ENCODE results near the gene ZNF473. TPM values are rescaled to one million over a fixed set of nuclear protein-coding genes. Genes with fewer than 3 reads are reported as not detected.
A peak's percentile ranks its signal among the peaks of the same experiment; 100 is the strongest.

ZNF473 gene
- total and polyA plus RNA-seq, 2 of the 13 experiments (the other 11 are each of a cell fraction or from before 2014, with no cell fraction given), result 5.8 to 11.9 TPM

- TF ChIP-seq ZBED4 (CRISPR knock-in tag; IDR thresholded peaks at IDR 0.05; ENCODE audit: borderline replicate concordance) (no peak), ZNF44 (CRISPR knock-in tag; IDR thresholded peaks at IDR 0.05) (no peak), ZNF333 (CRISPR knock-in tag; IDR thresholded peaks at IDR 0.05; ENCODE audit: borderline replicate concordance) (no peak)
These were observed 33.2 kb downstream of the ZNF473 start (continued) for GRCh38 chr19:50059045-50059444.

- Histone ChIP-seq H3K36me3 (replicated peaks in 1 of 2; ENCODE audit: control insufficient read depth in 1 of 2, insufficient read depth in 2 of 2, low read length in 2 of 2) (no peaks in the 10 kb centered on the region), H3K9ac (ENCODE audit: insufficient read depth, low read depth, low read length) (no peak overlapping the region), H3K79me2 (ENCODE audit: insufficient read depth, low read length) (no peaks in the 10 kb centered on the region), H3K27me3 (ENCODE audit: control insufficient read depth in 1 of 2, insufficient read depth in 2 of 2, low read length in 2 of 2) (no peaks in the 10 kb centered on the region; a peak in 2 of 5 replicates), H3K4me3 (replicated peaks in 1 of 3; ENCODE audit: insufficient read depth in 1 of 3, low read depth in 2 of 3, low read length in 3 of 3) (peak overlapping the region in 1 of 3 experiments; percentile 32; a peak in 1 of 6 replicates), H2AFZ (ENCODE audit: low read length) (no peak overlapping the region), H3K27ac (ENCODE audit: extremely low read length, insufficient read depth, low read length) (no peak overlapping the region), H4K20me1 (ENCODE audit: insufficient read depth, low read length) (no peaks in the 10 kb centered on the region), H3K4me1 (ENCODE audit: insufficient read depth, low read length) (peaks cover 18% of the 10 kb centered on the region), H3K4me2 (ENCODE audit: low read depth, low read length) (peak overlapping the region; percentile 51), H3K9me3 (ENCODE audit: low read length) (no peaks in the 10 kb centered on the region)
- no peak; the same call in 2 of the 3 replicates for ATAC-seq
- intact Hi-C loops (cut with micrococcal nuclease; ENCODE audit: unreplicated experiment) (no loop called here), in situ Hi-C loops (cut with HindIII; ENCODE audit: extremely low pct_ligation_motif_present, low pct_unique_long_range_greater_than_20kb) (no loop called here)
- peak; percentile 66 for TF ChIP-seq ELF1 (CRISPR knock-in tag; IDR thresholded peaks at IDR 0.05)
- no peak for TF ChIP-seq GABPA (IDR thresholded peaks at IDR 0.05; ENCODE audit: low read depth, low read length)
- peak; percentile 42; the same call in 1 of the 2 replicates for TF ChIP-seq GABPA (CRISPR knock-in tag; IDR thresholded peaks at IDR 0.05; ENCODE audit: low read depth)
- no peak for TF ChIP-seq NFYC (CRISPR knock-in tag; IDR thresholded peaks at IDR 0.05)
- TF ChIP-seq ZFY (CRISPR knock-in tag; IDR thresholded peaks at IDR 0.05), result peak; percentile 25; the same call in 1 of the 2 replicates
- CTCF ChIA-PET (ENCODE audit: low intra/inter-chr PET ratio, low total read pairs), result no interaction called here
- no peak for FAIRE-seq
- WGBS (ENCODE audit: low lambda C conversion rate), result 44% methylated on average over 5 of the region's 15 CpGs
- no peak for DNase-seq (ENCODE audit: low spot score)
- BruUV-seq (replicated peaks), result no TSS peak
- POLR2A ChIA-PET, result no interaction called here
These were observed 34.3 kb downstream of the ZNF473 start for GRCh38 chr19:50060107-50060506.
